ENCODE data around the gene PHRF1.

DNA sequence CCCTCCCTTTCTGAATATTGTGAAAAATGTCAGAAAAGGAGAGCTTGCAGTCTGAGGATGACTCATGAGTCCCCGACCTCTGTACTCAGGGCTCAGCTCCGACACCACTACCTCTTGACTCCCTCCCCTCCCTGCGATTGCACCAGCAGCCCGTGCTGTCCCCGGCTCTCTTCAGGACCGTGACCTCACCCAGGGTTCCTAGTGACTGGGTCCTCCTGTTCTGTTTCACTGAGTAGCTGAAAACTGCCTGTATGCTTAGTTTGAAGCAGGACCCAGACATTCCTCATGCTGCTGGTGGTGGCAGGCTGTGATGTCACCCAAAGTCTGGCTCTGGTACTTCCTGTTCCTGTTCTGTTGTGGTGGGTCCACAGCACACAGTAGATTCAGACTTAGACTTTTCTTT is 11.7 kb downstream of the PHRF1 start:
- TF ChIP-seq, protein P1, sequence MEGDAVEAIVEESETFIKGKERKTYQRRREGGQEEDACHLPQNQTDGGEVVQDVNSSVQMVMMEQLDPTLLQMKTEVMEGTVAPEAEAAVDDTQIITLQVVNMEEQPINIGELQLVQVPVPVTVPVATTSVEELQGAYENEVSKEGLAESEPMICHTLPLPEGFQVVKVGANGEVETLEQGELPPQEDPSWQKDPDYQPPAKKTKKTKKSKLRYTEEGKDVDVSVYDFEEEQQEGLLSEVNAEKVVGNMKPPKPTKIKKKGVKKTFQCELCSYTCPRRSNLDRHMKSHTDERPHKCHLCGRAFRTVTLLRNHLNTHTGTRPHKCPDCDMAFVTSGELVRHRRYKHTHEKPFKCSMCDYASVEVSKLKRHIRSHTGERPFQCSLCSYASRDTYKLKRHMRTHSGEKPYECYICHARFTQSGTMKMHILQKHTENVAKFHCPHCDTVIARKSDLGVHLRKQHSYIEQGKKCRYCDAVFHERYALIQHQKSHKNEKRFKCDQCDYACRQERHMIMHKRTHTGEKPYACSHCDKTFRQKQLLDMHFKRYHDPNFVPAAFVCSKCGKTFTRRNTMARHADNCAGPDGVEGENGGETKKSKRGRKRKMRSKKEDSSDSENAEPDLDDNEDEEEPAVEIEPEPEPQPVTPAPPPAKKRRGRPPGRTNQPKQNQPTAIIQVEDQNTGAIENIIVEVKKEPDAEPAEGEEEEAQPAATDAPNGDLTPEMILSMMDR (IDR thresholded peaks at IDR 0.05 in 2 of 3, conservative IDR thresholded peaks at IDR 0.05 in 1 of 3; ENCODE audit: borderline replicate concordance in 1 of 3, insufficient read depth in 1 of 3, low read depth in 2 of 3, low read length in 2 of 3) = no peak
- TF ChIP-seq POLR2AphosphoS5 (IDR thresholded peaks at IDR 0.05; ENCODE audit: low read depth, low read length) (no peak), EZH2phosphoT487 (IDR thresholded peaks at IDR 0.05; ENCODE audit: borderline replicate concordance) (no peak), POLR2A (IDR thresholded peaks at IDR 0.05; ENCODE audit: borderline replicate concordance, extremely low read depth, insufficient read depth, insufficient read length) (no peak), CEBPB (IDR thresholded peaks at IDR 0.05; ENCODE audit: low read depth) (no peak), EGR1 (IDR thresholded peaks at IDR 0.05; ENCODE audit: low read depth) (no peak), ZFX (IDR thresholded peaks at IDR 0.05) (no peak), YY1 (IDR thresholded peaks at IDR 0.05; ENCODE audit: extremely low read depth, insufficient replicate concordance, low read depth, low read length) (no peak), EZH2 (IDR thresholded peaks at IDR 0.05) (no peak), SIN3A (IDR thresholded peaks at IDR 0.05; ENCODE audit: low read depth) (no peak)

All from HCT116 (cell line).